ENCODE measurements around the gene SPRR1B. TPM values are rescaled to one million over a fixed set of nuclear protein-coding genes. Genes with fewer than 3 reads are reported as not detected.
"Not testable (repeated sequence)": the region's sequence is repeated elsewhere in the genome, so short reads cannot be mapped to it uniquely, and the experiment has no call there.

SPRR1B gene, protein sequence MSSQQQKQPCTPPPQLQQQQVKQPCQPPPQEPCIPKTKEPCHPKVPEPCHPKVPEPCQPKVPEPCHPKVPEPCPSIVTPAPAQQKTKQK
- polyA plus RNA-seq (ENCODE audit: insufficient read length in 3 of 3) = not detected
- long read RNA-seq, donor 1 = 0 reads
- long read RNA-seq, donor 2 = 0 reads
- long read RNA-seq, donor 3 = 0 reads
- long read RNA-seq, donor 4 = 0 reads
- long read RNA-seq, donor 5 = 0 reads
- long read RNA-seq, donor 6 = 0 reads
- long read RNA-seq, donor 7 = 0 reads
- long read RNA-seq, donor 8 = 0 reads
- long read RNA-seq, donor 9 = 0 reads
- long read RNA-seq, donor 10 = 0 reads
- long read RNA-seq, donor 11 = 0 reads
- long read RNA-seq, donor 12 = 0 reads
- long read RNA-seq, donor 13 = 0 reads
- long read RNA-seq, donor 14 = 0 reads
- long read RNA-seq, donor 15 = 0 reads
- long read RNA-seq, donor 16 = 0 reads

DNA sequence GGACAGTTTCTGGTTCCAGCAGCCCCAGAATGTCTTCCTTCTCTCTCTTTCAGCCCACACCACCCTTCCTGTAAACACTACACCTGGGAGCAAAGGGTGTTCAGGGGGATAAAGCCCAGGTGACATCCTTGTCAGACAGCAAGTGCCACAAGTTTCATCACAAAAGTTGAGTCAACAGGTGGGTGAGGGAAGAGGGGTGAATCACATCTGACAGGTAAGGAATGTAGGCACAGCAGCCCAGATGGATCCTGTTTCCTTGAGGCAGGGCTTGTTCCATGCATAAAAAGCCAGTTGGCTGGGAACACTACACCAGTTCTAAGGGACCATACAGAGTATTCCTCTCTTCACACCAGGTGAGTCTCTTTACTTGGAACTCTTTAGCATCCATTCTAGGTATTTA, at the start of gene SPRR1B:
Gene SPRR1B, plus strand, starts transcription at position 309 of the 400 bp plus-strand sequence. CDS start 1,143 bp downstream, outside the sequence.
- DNase-seq (ENCODE audit: extremely low read depth in 1 of 11, low read depth in 9 of 11, low spot score in 4 of 11) = no peak

DNA sequence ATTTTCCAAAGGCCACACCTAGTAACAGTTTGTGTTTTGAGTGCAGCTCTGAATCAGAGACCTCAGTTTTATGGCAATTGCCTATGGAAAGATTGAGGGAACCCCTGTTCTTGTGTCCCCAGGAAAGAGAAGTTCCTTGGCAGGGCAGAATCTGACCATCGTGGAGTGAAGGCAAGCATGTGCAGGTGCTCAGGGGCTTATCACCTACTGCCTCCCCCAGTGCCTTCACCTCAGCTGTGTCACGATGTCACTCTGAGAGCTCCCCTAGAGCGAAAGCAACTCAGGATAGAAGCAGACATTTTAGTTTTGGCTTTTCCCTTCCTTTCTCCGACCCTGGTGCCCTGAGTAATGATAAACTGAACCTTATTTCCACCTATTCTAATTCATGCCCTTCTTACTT, 48.9 kb upstream of the SPRR1B start:
- no peak for DNase-seq (ENCODE audit: extremely low read depth in 1 of 11, low read depth in 9 of 11, low spot score in 4 of 11)

DNA sequence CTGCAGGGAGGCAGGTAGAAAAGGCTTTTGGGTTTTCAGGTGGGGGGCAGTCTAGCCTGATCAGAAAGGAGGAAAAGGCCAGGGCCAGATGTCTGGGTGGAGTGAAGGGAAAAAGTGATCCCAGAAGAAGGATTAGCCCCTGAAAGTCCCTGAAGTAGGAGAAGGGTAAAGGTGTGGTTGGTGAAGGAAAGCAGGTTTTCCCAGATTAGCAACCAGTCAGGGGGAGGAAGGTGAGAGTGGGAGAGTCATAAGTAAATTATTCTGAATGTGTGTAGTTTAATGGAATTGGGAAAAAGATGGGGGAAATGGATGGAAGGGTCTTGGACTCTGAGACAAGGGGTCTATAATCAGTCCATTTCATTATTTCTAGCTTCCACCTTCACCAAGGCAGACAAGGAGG, 47.8 kb upstream of the SPRR1B start:
- DNase-seq (ENCODE audit: extremely low read depth in 1 of 11, low read depth in 9 of 11, low spot score in 4 of 11) = no peak

DNA sequence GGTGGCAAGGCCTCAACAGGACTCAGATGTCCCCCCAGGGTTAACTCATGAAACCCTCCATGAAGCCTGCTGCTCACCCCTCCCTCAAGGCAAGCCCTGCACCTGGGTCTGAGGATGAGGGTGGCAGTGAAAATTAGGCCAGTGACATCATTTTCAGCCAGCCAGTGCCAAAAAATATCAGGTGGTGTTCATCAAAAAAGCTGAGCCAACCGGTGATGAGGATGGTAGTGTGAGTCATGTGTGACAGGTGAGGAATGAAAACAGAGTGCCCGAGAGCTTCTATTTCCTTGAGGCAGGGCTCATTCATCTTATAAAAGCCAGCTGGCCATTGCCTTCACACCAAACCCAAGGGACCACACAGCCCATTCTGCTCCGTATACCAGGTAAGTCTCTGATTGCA, 47.3 kb upstream of the SPRR1B start, which contains the start of gene SPRR1A:
Gene SPRR1A, plus strand, starts transcription at position 339 of the 400 bp plus-strand sequence. CDS start 1,150 bp downstream, outside the sequence.
- no peak for DNase-seq (ENCODE audit: extremely low read depth in 1 of 11, low read depth in 9 of 11, low spot score in 4 of 11)

DNA sequence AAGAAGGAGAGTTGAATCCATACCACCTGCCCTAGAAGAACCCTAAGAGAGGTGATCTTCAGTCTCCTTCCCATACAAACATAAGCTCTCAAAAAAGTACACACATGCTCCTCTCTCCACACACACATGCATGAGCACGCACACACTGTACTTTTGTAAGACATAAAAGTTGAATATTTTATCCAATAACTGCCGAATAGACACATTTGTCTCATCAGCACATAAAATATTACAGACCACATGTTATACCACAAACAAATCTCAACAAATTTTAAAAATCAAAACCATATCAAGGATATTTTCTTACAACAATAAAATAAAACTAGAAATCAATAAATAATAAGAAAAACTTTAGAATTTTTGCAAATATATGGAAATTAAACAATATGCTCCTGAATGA, 44.4 kb upstream of the SPRR1B start:
- no peak for DNase-seq (ENCODE audit: extremely low read depth in 1 of 11, low read depth in 9 of 11, low spot score in 4 of 11)

DNA sequence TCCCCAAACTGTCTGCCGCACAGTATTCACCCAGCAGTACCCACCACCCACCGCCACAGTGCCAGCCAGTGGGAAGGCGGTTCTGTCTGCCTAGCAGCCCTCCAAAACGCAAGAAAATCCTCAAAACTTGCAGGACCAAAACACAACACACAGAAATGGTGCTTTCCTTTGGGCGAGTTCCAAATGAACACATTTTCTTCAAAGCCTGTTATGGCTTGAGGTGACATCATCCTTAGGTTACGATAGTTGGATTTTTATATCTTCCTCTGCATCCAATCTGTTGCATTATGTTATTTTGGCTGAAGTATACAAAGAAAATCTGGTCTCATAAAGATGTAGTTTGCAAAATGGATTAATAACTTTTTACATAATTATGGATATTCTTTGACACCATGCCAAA, 37.8 kb upstream of the SPRR1B start:
- no peak for DNase-seq (ENCODE audit: extremely low read depth in 1 of 11, low read depth in 9 of 11, low spot score in 4 of 11)

DNA sequence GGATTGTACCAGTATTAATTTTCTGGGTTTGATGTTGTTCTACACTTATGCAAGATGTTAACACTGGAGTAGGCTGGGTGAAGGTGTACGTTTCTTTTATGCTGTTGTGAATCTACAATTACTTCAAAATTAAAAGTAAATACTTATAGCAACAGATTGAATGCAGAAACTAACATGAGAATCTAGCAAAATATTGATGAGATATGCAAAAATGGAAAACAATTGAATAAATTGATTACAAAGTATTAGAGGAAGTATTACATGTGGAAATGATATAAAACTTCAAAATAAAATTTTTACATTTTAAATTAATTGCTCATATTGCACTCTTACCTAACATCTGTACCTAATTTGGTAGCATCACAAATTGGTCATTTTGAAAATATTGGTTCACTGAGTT, 35.2 kb upstream of the SPRR1B start:
- DNase-seq (ENCODE audit: extremely low read depth in 1 of 11, low read depth in 9 of 11, low spot score in 4 of 11) = no peak

DNA sequence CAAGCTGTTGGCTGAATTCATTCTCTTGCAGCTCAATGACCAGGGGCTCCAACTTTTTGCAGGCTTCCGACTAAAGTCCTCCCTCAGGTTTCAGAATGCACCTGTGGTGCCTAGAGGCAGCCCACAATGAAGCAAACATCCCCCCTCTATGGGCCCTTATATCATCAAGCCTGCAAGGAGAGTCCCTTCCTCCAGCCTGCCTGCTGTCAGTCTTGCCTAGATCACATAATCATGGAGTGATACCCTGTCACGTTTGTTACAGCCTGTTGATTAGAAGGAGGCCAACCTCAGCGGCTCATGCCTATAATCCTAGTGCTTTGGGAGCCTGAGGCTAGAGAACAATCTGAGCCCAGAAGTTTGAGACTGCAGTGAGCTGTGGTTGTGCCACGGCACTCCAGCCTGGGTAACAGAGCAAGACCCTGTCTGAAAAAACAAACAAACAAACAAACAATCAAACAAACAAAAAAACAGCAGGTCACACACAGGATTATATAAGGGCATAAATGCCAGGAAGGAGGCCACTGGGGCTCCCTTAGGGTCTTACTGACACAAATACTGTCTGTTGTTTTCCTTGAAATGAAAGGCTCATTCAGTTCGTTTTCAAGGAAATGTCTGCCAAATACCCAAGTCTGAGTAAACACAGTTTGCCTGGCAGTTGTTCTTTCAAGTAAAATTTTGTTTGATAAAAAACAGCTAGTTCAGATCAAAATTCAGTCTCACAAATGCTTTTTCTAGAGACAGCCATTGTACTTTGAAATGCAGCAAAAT, 34.2 kb upstream of the SPRR1B start:
- no peak for DNase-seq (ENCODE audit: extremely low read depth in 1 of 11, low read depth in 9 of 11, low spot score in 4 of 11)

DNA sequence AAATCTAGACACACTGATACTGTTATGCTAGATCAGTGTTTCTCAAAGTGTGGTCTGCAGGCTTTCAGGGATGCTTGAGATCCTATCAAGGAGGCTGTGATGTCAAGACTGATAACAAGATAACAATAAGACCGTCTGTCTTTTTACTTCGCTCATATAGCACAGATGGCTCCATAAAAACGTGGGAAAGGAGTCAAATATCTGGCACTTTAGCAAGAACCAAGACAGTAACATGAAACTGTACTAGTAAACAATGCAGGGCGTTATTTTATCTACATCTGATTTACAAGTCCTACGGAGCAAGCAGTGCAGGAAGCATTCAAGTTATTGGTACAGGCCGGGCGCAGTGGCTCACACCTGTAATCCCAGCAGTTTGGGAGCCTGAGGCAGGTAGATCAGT, 33.1 kb upstream of the SPRR1B start:
- no peak for DNase-seq (ENCODE audit: extremely low read depth in 1 of 11, low read depth in 9 of 11, low spot score in 4 of 11)

DNA sequence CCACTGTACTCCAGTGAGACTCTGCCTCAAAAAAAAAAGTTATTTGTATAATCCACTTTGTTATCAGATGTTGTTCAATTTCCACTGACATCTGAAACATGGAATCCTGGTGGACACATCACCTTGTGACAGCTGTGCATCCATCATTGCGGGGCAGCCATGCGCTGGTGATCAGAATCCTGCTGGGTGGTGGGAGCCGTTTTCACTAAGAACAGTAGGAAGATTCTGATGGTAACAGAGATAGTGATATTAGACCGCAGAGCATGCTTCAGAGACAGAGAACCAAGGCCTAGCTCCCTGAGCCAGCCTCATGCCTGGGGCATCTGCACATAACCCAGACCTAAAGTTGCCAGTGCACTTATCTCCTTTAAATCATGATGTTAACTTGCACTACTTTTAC, 32.5 kb upstream of the SPRR1B start:
- no peak for DNase-seq (ENCODE audit: extremely low read depth in 1 of 11, low read depth in 9 of 11, low spot score in 4 of 11)

DNA sequence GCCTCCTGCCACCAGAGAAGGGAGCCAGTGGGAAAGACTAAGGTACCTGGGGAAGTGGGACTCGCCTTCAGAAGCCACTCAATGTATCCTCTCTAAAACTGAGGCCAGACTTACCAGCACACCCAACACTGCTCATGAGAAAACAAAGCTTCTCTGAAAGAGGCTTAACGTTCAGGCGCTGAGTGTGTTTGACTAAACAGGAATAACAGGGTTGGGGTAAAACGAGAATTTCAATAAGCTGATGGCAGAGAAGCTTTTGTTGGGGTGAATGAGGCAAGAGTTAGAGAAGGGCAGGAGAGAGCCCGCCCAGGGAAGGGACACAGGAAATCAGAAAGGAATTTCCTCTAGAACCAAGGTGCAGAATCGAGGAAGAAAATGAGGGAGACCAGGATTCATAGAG, 31.2 kb upstream of the SPRR1B start:
- no peak for DNase-seq (ENCODE audit: extremely low read depth in 1 of 11, low read depth in 9 of 11, low spot score in 4 of 11)

DNA sequence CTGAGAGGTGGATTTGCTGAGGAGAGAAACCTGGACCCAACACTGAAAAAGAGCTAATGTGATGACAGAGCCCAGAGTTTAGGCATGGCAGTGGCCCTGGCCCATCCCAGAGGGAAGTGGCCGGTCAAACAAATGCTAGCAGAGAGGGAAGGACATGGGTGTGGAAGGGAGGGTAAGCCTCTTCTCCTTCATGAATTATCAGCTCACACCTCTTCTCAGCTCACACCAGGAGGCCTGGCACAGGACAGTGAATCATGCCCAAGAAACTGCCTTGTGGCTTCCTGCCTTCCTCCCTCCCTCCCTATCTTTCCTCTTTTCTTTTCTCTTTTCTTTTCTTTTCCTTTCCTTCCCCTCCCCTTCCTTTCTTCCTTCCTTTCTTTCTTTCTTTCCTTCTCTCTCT, 30.7 kb upstream of the SPRR1B start:
- DNase-seq (ENCODE audit: extremely low read depth in 1 of 11, low read depth in 9 of 11, low spot score in 4 of 11) = no peak

DNA sequence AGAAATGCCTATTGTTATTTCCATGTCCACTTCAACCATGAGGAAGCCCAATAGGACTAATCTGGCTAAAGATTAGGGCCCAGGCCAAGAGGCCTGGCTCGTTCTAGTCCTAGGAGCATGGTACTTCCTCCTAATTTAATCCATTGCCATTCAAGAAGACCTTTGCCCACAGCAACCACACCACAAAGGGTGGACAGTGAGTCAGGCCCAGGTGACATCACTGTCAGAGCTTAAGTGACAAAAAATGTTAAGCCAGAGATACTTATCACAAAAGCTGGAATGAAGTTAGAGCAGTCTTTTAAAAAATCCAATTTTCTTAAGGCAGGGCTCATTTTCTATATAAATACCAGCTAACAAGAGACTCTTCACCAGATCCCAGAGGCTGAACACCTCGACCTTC, 29.6 kb upstream of the SPRR1B start, which contains the start of gene SPRR3:
Gene SPRR3, plus strand, starts transcription at position 368 of the 400 bp plus-strand sequence. CDS start 1,272 bp downstream, outside the sequence.
- DNase-seq (ENCODE audit: extremely low read depth in 1 of 11, low read depth in 9 of 11, low spot score in 4 of 11) = no peak

DNA sequence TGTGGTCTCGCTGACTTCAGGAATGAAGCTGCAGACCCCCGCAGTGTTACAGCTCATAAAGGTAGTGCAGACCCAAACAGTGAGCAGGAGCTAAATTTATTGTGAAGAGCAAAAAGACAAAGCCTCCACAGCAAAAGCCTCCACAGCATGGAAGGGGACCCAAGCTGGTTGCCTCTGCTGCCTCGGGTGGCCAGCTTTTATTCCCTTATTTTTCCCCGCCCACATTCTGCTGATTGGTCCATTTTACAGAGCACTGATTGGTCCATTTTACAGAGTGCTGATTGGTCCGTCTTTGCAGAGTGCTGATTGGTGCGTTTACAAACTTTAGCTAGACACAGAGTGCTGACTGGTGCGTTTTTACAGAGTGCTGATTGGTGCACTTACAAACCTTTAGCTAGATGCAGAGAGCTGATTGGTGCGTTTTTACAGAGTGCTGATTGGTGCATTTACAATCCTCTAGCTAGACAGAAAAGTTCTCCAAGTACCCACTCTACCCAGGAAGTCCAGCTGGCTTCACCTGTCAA, 19.7 kb upstream of the SPRR1B start:
- not testable (repeated sequence) for DNase-seq (ENCODE audit: extremely low read depth in 1 of 11, low read depth in 9 of 11, low spot score in 4 of 11)

DNA sequence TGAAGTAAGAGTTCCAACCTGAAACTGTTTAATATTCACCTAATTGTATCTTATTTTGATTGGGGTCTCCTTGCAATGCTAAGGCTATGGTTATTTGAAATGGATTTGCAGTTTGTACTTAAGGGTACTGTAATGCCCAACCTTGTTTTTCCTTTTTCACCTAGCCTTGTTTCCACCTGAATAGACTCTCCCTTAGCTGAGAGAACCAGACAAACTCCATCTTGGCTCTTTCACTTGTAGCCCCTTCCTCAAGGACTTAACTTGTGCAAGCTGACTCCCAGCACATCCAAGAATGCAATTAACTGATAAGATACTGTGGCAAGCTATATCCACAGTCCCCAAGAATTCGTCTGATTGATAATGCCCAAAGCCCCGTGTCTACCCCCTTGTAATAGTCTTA, 9.2 kb upstream of the SPRR1B start:
- not testable (repeated sequence) for DNase-seq (ENCODE audit: extremely low read depth in 1 of 11, low read depth in 9 of 11, low spot score in 4 of 11)

DNA sequence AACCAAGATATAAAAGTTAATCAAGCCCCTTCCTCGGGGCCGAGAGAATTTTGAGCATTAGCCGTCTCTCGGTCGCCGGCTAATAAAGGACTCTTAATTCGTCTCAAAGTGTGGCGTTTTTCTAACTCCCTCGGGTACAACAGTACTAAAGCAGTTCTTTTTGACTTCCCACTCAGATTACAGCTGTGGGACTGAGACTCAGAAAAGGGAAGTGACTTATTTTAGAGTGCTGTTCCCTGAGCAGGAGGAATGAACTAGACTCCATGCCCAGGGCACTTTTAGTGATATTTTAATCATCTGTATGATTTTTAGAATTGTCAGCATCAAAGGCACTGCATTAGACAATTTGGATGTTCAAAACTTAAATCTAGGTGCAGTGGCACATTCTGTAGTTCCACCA, 8.7 kb upstream of the SPRR1B start:
- not testable (repeated sequence) for DNase-seq (ENCODE audit: extremely low read depth in 1 of 11, low read depth in 9 of 11, low spot score in 4 of 11)

DNA sequence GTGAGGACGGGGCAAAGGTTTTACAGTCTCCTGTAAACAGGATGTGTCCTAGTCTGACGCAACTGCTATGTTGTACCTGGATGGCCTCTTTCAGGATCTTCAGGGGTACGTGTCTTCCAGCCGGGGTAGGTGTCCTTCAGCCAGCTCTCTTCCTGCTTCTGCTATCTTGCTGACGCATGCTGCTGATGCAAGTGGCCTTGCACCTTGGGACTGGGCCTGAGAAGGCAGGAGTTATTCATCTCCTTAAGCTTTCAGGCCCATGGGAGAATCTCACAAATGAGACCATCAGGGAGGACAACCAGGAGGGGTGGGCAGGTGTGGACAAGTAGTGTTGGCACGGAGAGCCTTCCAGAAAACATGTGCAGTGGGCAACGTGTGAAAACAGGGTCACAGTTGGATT, 7.9 kb upstream of the SPRR1B start:
- DNase-seq (ENCODE audit: extremely low read depth in 1 of 11, low read depth in 9 of 11, low spot score in 4 of 11) = no peak

DNA sequence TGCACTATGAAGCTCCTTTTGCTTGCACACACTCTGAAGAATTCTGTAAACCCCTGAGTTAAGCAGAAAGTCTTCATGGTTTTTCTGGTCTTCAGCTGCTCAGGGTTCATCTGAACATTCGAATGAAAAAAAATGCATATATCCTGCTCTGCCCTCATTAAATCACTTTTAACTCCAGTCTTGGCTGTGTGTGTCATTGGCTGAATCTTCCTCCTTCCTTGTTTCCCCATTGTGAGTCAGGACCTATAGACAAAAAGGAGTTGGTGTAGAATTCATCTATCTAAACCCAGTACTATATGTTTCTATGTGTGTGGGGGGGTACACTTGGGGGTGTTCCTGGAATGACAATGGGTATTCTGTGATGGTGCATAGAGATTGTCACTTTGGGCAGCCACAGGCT, 6.6 kb upstream of the SPRR1B start:
- DNase-seq (ENCODE audit: extremely low read depth in 1 of 11, low read depth in 9 of 11, low spot score in 4 of 11) = no peak

DNA sequence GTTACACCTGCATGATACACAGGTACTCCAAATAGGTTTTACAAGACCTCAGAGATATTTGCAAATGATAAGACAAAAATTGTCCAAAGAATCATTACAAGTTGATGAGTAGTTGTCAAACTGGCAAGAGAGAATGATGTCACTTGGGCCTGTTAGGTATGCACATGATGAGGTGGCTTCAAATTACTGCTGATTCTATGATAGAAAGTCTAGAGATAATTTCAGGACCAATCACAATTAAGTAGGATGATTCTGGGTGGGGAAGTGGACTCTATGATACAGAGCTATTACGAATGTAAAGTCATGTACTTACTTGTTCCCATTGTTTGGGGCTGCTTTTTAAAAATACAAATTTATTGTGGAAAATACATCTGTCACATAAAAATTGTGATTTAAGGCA, 5.2 kb upstream of the SPRR1B start:
- no peak for DNase-seq (ENCODE audit: extremely low read depth in 1 of 11, low read depth in 9 of 11, low spot score in 4 of 11)

DNA sequence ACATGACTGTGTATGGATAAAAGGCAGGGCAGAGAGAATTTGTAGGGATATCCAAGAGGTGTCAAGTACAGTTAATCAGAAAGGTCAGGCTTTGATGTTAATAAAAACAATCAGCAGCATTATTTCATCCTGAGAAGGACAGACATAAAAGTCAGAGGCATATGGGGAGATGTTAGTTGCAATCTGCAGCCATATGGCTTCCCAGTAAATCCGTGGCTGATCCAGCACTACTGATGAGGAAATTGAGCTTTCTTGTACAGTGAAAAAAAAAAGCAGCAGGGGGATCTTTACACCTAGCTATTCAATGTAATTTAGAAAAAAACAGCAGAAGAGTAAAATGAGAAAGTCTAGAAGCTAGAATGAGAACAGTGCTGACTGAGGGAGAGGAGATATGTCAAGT, 2.2 kb upstream of the SPRR1B start:
- no peak for DNase-seq (ENCODE audit: extremely low read depth in 1 of 11, low read depth in 9 of 11, low spot score in 4 of 11)
